Uterus (tissue), 4 donors: Measurements from ENCODE around the gene ERF. TPM values are rescaled to one million over a fixed set of nuclear protein-coding genes. Genes with fewer than 3 reads are reported as not detected.

Source experiments
- DNase-seq, 2 donors: peaks; one replicate each; pipeline ENCODE4 v3.0.0-alpha.2; 2019 to 2020
- H3K27ac ChIP-seq, 2 donors: fragments of 200-600 bp; sonication (generic); 1 replicate in 1 of 2; 2 replicates in 1 of 2; pipeline ENCODE4 v1.5.1; 2016 to 2018
- H3K27me3 ChIP-seq, 2 donors: fragments of 200-600 bp; sonication (generic); one replicate each; pipeline ENCODE4 v1.5.1; 2018 to 2019; ENCODE audit warnings: control low read depth in 1 of 2
- H3K36me3 ChIP-seq, 2 donors: fragments of 200-600 bp; sonication (generic); one replicate each; pipeline ENCODE4 v1.5.1; 2019; ENCODE audit warnings: control low read depth in 1 of 2
- H3K4me1 ChIP-seq, 2 donors: fragments of 200-600 bp; sonication (generic); one replicate each; pipeline ENCODE4 v1.5.1; 2018 to 2019; ENCODE audit warnings: control low read depth in 1 of 2
- H3K4me3 ChIP-seq, 2 donors: fragments of 200-600 bp; sonication (generic); 1 replicate in 1 of 2; 2 replicates in 1 of 2; pipeline ENCODE4 v1.5.1; 2018 to 2019; ENCODE audit warnings: mild to moderate bottlenecking in 1 of 2
- H3K9me3 ChIP-seq, 2 donors: fragments of 200-600 bp; sonication (generic); one replicate each; pipeline ENCODE4 v1.5.1; 2019; ENCODE audit warnings: control low read depth in 1 of 2
- POLR2A ChIP-seq, 2 donors: fragments of 450-650 bp; IDR thresholded peaks; one replicate each; pipeline ENCODE4 v1.6.1; 2016; ENCODE audit warnings: antibody characterized with exemption in 2 of 2, mild to moderate bottlenecking in 1 of 2, moderate library complexity in 1 of 2
- intact Hi-C: fragments of 100-400 bp; cut with DNase I; formaldehyde crosslinking; loops from one replicate; pipeline ENCODE4 v1.15.1; 2023; ENCODE audit warnings: low total_unique reads
- total RNA-seq, 4 donors: library from RNA; depleted of rRNA in 3 of 4; stranded (reverse); fragments of >200 nt in 3 of 4; gene quantifications; one replicate each; pipeline versions ENCODE4 v1.1.0 to v1.2.4, GENCODE V29; 2014 to 2023
- TF ChIP-seq, protein P1 (sequence below), 4 experiments: fragments of 200-600 bp in 2 of 4; fragments of 450-650 bp in 2 of 4; sonication (generic) in 2 of 4; IDR thresholded peaks; one replicate each; pipeline ENCODE4 v1.5.1; 2016 to 2019; ENCODE audit warnings: antibody characterized with exemption in 4 of 4, mild to moderate bottlenecking in 2 of 4, moderate library complexity in 1 of 4
- donor health status: DM: yes; HTN: yes; CAD: no.

Gene ERF
- total RNA-seq, 4 donors from 2014 or later = 14.1 to 141 (median 42.9) TPM

GRCh38 chr19:42235181-42235580 is 19.7 kb downstream of the ERF start:
- Histone ChIP-seq H3K27me3 (no peaks in the 10 kb centered on the region), H3K4me1 (no peaks in the 10 kb centered on the region), H3K36me3 (no peaks in the 10 kb centered on the region), H3K27ac (no peak overlapping the region), H3K9me3 (no peaks in the 10 kb centered on the region), H3K4me3 (no peak overlapping the region)
- no peak for DNase-seq
- intact Hi-C loops = no loop called here
- no peak for TF ChIP-seq POLR2A (IDR thresholded peaks at IDR 0.05)
- TF ChIP-seq, protein P1, sequence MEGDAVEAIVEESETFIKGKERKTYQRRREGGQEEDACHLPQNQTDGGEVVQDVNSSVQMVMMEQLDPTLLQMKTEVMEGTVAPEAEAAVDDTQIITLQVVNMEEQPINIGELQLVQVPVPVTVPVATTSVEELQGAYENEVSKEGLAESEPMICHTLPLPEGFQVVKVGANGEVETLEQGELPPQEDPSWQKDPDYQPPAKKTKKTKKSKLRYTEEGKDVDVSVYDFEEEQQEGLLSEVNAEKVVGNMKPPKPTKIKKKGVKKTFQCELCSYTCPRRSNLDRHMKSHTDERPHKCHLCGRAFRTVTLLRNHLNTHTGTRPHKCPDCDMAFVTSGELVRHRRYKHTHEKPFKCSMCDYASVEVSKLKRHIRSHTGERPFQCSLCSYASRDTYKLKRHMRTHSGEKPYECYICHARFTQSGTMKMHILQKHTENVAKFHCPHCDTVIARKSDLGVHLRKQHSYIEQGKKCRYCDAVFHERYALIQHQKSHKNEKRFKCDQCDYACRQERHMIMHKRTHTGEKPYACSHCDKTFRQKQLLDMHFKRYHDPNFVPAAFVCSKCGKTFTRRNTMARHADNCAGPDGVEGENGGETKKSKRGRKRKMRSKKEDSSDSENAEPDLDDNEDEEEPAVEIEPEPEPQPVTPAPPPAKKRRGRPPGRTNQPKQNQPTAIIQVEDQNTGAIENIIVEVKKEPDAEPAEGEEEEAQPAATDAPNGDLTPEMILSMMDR (IDR thresholded peaks at IDR 0.05) = no peak

DNA sequence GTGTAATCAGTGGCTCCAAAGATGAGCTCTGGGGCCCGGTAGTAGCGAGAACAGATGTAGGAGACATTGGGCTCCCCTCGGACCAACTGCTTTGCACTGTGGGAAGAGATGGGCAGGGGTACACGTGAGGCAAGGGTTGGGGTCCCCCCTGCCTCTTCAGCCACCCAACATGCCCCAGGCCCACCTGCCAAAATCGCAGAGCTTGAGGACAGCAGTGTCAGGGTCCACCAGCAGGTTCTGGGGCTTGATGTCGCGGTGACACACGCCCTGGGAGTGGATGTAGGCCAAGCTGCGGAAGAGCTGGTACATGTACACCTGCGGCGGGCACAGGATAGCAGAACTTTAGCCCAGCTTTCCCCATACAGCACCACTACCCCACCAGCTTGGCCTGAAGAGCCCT is 20.6 kb downstream of the ERF start:
- no peak for DNase-seq
- H3K9me3 ChIP-seq = no peaks in the 10 kb centered on the region
- TF ChIP-seq, protein P1 (IDR thresholded peaks at IDR 0.05) = no peak
- no peak for TF ChIP-seq POLR2A (IDR thresholded peaks at IDR 0.05)
- H3K36me3 ChIP-seq = no peaks in the 10 kb centered on the region
- intact Hi-C loops = no loop called here
- H3K27me3 ChIP-seq = no peaks in the 10 kb centered on the region
- no peak overlapping the region for H3K4me3 ChIP-seq
- H3K27ac ChIP-seq = no peak overlapping the region
- peaks cover 0 to 3% of the 10 kb centered on the region in 2 donors for H3K4me1 ChIP-seq

DNA sequence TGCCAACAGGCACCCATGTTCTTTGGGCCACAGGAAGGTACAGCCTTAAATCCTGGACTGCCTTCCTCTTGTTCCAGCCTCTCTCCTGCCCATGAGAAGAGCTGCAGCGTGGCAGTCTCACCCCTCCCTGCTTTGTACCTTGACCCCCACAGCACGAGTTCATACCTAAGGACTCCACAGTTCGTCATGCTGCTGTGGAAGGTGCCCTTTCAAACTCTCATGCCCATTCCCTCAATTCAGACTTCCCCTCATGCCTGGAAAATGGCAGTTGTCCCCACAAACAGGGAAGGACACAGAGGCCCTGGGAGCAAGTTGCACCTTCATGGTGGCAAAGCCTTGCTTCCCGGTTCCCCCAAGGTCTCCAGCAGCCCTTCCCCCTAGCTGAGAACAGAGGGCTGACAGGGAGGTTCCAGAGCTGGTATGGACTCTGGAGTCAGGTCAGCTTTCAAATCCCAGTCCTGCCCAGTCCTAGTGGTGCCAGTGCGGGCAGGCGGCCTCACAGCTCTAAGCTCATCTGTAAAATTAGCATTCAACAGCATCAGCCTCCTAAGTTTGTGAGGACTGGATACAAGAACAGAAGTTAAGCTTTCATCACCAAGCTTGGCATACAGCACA is 21.1 kb downstream of the ERF start:
- intact Hi-C loops = no loop called here
- no peak for DNase-seq
- no peak overlapping the region for H3K27ac ChIP-seq

DNA sequence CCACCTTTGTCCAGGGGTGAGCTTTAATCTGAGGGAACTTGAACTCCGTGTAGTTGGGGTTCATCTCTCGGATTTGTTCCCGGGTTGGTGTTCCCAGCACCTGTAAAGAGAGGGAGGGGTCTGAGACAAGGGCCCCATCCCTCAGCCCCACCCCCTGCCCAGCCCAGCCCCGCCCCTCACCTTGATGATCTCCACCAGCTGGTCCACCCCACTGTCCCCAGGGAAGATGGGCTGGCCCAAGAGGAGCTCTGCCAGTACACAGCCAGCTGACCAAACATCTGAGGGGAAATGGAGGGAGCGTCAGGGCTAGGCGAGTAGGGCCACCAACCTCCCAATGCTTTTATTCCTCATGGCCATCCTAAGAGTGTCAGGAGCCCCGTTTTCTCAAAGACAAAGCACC is 21.8 kb downstream of the ERF start:
- intact Hi-C loops = no loop called here
- peaks cover 0 to 3% of the 10 kb centered on the region in 2 donors for H3K4me1 ChIP-seq
- no peak for DNase-seq
- H3K27ac ChIP-seq = no peak overlapping the region
- H3K27me3 ChIP-seq = no peaks in the 10 kb centered on the region
- no peaks in the 10 kb centered on the region for H3K36me3 ChIP-seq
- TF ChIP-seq POLR2A (IDR thresholded peaks at IDR 0.05) = no peak
- TF ChIP-seq, protein P1 (IDR thresholded peaks at IDR 0.05) = no peak
- no peak overlapping the region for H3K4me3 ChIP-seq
- H3K9me3 ChIP-seq = no peaks in the 10 kb centered on the region

More for the DNA sequence above, 21.1 kb downstream of the ERF start:
- Histone ChIP-seq H3K9me3 (no peaks in the 10 kb centered on the region), H3K4me1 (peaks cover 0 to 3% of the 10 kb centered on the region in 2 donors), H3K36me3 (no peaks in the 10 kb centered on the region), H3K27me3 (no peaks in the 10 kb centered on the region), H3K4me3 (no peak overlapping the region)
- no peak for TF ChIP-seq POLR2A (IDR thresholded peaks at IDR 0.05)
- TF ChIP-seq, protein P1 (IDR thresholded peaks at IDR 0.05) = no peak

DNA sequence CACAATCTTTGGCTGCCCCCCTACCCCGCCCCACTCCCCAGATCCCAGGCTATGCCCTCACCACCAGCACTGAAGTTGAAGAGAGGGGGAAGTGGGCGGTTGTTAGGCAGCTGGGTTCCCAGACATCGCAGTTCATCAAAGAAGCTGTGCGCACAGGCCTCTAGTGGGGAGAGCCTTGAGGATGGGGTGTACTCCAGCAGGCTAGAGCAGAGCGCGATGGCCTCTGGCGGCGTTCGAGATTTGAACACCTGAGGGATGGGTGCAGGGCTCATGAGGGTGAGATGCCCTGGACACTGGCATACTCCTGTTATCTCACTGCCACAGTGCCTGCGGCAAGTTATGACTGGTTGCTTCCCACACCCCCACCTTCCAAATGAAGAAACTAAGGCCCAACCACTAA is 22.5 kb downstream of the ERF start:
- Histone ChIP-seq H3K27me3 (no peaks in the 10 kb centered on the region), H3K9me3 (no peaks in the 10 kb centered on the region), H3K4me3 (no peak overlapping the region), H3K36me3 (no peaks in the 10 kb centered on the region), H3K4me1 (peaks cover 0 to 3% of the 10 kb centered on the region in 2 donors), H3K27ac (no peak overlapping the region)
- no peak for TF ChIP-seq POLR2A (IDR thresholded peaks at IDR 0.05)
- TF ChIP-seq, protein P1 (IDR thresholded peaks at IDR 0.05) = no peak
- no peak for DNase-seq
- intact Hi-C loops = no loop called here
